GM12801 (cell line): Measurements from ENCODE around the gene PKD2.

ENCODE experiments used
- TF ChIP-seq, protein P1 (sequence below): IDR thresholded peaks from one replicate; pipeline ENCODE4 v1.5.1; 2011; ENCODE audit warnings: control low read depth; ENCODE audit not compliant: insufficient read length; ENCODE audit errors: extremely low read depth

Gene PKD2

DNA sequence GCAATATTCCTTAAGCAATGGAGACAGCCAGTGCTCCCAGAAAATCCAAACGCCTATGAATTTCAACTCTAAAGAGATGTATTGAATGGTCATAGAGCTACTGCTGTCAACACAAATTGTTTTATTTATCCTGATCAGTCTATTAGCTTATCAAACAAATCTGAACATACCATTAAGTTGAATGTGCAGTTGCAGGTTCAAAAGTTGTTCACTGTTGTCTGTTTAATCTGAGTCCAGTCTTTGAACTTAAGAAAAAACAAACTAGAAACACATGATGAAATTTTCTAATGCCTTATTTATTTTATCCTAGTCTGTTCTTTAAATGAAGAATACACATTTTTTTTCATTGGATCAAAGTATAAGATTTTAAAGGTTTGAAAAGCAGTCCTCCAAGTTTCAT is 73.2 kb downstream of the PKD2 start:
- TF ChIP-seq, protein P1, sequence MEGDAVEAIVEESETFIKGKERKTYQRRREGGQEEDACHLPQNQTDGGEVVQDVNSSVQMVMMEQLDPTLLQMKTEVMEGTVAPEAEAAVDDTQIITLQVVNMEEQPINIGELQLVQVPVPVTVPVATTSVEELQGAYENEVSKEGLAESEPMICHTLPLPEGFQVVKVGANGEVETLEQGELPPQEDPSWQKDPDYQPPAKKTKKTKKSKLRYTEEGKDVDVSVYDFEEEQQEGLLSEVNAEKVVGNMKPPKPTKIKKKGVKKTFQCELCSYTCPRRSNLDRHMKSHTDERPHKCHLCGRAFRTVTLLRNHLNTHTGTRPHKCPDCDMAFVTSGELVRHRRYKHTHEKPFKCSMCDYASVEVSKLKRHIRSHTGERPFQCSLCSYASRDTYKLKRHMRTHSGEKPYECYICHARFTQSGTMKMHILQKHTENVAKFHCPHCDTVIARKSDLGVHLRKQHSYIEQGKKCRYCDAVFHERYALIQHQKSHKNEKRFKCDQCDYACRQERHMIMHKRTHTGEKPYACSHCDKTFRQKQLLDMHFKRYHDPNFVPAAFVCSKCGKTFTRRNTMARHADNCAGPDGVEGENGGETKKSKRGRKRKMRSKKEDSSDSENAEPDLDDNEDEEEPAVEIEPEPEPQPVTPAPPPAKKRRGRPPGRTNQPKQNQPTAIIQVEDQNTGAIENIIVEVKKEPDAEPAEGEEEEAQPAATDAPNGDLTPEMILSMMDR, result no peak

- TF ChIP-seq, protein P1, result no peak
Measured at GRCh38 chr4:88087004-88087403, 79.6 kb downstream of the PKD2 start.

GRCh38 chr4:88090898-88091297 is 83.5 kb downstream of the PKD2 start:
- TF ChIP-seq, protein P1, result no peak

DNA sequence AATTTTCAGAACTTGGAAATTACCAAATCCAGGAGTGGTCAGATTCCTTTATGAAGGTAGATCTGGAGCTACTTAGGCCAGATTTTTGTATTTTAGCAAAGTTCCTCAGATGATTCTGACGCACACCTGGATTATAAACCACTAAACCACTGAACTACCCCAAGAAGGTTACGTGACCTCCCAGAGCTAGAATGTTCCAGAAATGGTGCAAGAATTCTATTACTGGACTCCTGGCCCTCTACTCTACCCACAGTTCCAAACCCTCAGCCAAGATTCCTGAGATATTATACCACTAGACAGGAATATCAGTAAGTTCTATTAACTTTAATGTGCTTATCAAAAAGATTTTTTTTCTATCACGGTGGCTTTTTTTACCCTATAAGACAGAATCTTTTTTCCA is 83.9 kb downstream of the PKD2 start:
- TF ChIP-seq, protein P1, result no peak

GRCh38 chr4:88093874-88094273 is 86.4 kb downstream of the PKD2 start:
- TF ChIP-seq, protein P1, result no peak

DNA sequence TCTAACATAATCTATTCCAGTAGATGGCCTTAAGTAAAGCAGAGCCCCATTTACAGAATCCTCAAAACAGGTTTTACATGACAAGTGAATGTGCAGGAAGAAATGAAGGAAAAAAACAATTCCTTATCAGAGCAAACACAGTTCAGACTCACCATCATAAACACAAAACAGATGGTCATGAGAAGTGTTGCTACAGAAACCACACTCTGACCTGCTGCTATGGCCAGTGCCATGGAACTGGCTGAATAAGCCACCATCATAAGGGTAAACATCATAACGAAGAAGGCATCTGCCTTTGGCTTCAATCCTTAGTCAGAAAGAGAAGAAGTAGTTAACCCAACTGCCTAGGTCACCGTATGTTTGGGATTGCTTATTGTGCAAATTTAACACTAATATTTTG is 89.9 kb downstream of the PKD2 start:
- TF ChIP-seq, protein P1, result no peak

GRCh38 chr4:88097781-88098180 is 90.3 kb downstream of the PKD2 start:
- TF ChIP-seq, protein P1, result no peak
